Trophoblast cell (in vitro differentiated cells and primary cell): Measurements from ENCODE around the gene HRCT1.

ENCODE experiments used
- DNase-seq, 2 donors: peaks; one replicate each; pipeline ENCODE4 v3.0.0-alpha.2; 2016
- H2AFZ ChIP-seq: 2 replicates; pipeline ENCODE4 v1.6.1; 2013; ENCODE audit warnings: low read length, moderate library complexity, mild to moderate bottlenecking; ENCODE audit not compliant: insufficient read depth, poor library complexity
- H2AK5ac ChIP-seq: 2 replicates; pipeline ENCODE4 v1.6.1; 2013; ENCODE audit warnings: mild to moderate bottlenecking, low read length
- H2BK120ac ChIP-seq: 2 replicates; pipeline ENCODE4 v1.6.1; 2013; ENCODE audit warnings: low read length, mild to moderate bottlenecking, moderate library complexity; ENCODE audit not compliant: insufficient read depth, poor library complexity
- H2BK12ac ChIP-seq: 2 replicates; pipeline ENCODE4 v1.6.1; 2013; ENCODE audit warnings: mild to moderate bottlenecking, low read length, moderate library complexity
- H2BK5ac ChIP-seq: 2 replicates; pipeline ENCODE4 v1.6.1; 2013; ENCODE audit warnings: low read length, low read depth, moderate library complexity, mild to moderate bottlenecking; ENCODE audit not compliant: poor library complexity
- H3K14ac ChIP-seq: 2 replicates; pipeline ENCODE4 v1.6.1; 2013; ENCODE audit warnings: mild to moderate bottlenecking, low read length
- H3K18ac ChIP-seq: 2 replicates; pipeline ENCODE4 v1.6.1; 2013; ENCODE audit warnings: mild to moderate bottlenecking, low read length
- H3K23ac ChIP-seq: 2 replicates; pipeline ENCODE4 v1.6.1; 2013; ENCODE audit warnings: low read length
- H3K27ac ChIP-seq: 2 replicates; pipeline ENCODE4 v1.5.1; 2013; ENCODE audit warnings: low read depth, mild to moderate bottlenecking, inconsistent platforms, low read length, moderate library complexity
- H3K27me3 ChIP-seq: 2 replicates; pipeline ENCODE4 v1.6.1; 2013; ENCODE audit warnings: inconsistent platforms, mild to moderate bottlenecking, low read length, moderate library complexity; ENCODE audit not compliant: insufficient read depth
- H3K36me3 ChIP-seq, 2 experiments: 1 replicate in 1 of 2; 2 replicates in 1 of 2; pipeline ENCODE4 v1.6.1; 2013; ENCODE audit warnings: low read length in 2 of 2, mild to moderate bottlenecking in 2 of 2, moderate library complexity in 1 of 2; ENCODE audit not compliant: insufficient read depth in 2 of 2, control insufficient read depth in 1 of 2
- H3K4ac ChIP-seq: 2 replicates; pipeline ENCODE4 v1.6.1; 2013; ENCODE audit warnings: low read depth, mild to moderate bottlenecking, low read length, moderate library complexity
- H3K4me1 ChIP-seq, 2 experiments: 1 replicate in 1 of 2; 2 replicates in 1 of 2; pipeline ENCODE4 v1.6.1; 2013; ENCODE audit warnings: low read length in 2 of 2, mild to moderate bottlenecking in 2 of 2, moderate library complexity in 1 of 2; ENCODE audit not compliant: insufficient read depth in 2 of 2, control insufficient read depth in 1 of 2
- H3K4me2 ChIP-seq: 2 replicates; pipeline ENCODE4 v1.6.1; 2013; ENCODE audit warnings: inconsistent platforms, mild to moderate bottlenecking, low read length, moderate library complexity
- H3K4me3 ChIP-seq: 2 replicates; pipeline ENCODE4 v1.5.1; 2013; ENCODE audit warnings: mild to moderate bottlenecking, low read depth, low read length, inconsistent platforms
- H3K79me1 ChIP-seq: one replicate; pipeline ENCODE4 v1.6.1; 2013; ENCODE audit warnings: low read length
- H3K79me2 ChIP-seq: 2 replicates; pipeline ENCODE4 v1.6.1; 2013; ENCODE audit warnings: low read length, mild to moderate bottlenecking; ENCODE audit not compliant: control insufficient read depth, insufficient read depth, poor library complexity
- H3K9ac ChIP-seq: 2 replicates; pipeline ENCODE4 v1.6.1; 2013; ENCODE audit warnings: mild to moderate bottlenecking, low read length
- H3K9me3 ChIP-seq: 2 replicates; pipeline ENCODE4 v1.6.1; 2013; ENCODE audit warnings: low read depth, mild to moderate bottlenecking, control low read depth, inconsistent platforms, low read length; ENCODE audit not compliant: insufficient read depth
- H4K12ac ChIP-seq: 2 replicates; pipeline ENCODE4 v1.6.1; 2013; ENCODE audit warnings: low read depth, mild to moderate bottlenecking, low read length, moderate library complexity
- H4K8ac ChIP-seq: 2 replicates; pipeline ENCODE4 v1.6.1; 2013; ENCODE audit warnings: low read depth, mild to moderate bottlenecking, low read length, moderate library complexity
- H4K91ac ChIP-seq: one replicate; pipeline ENCODE4 v1.6.1; 2013; ENCODE audit warnings: low read depth, mild to moderate bottlenecking, low read length, moderate library complexity
- WGBS: extraction: QIAGEN DNeasy Blood & Tissue Kit; methylation state at CpG from one replicate; pipeline ENCODE4 v1.1.7; 2013; ENCODE audit warnings: missing lambda C conversion rate; ENCODE audit not compliant: insufficient read length, insufficient coverage; ENCODE audit errors: extremely low coverage; 5-methylcytosine and 5-hydroxymethylcytosine counted together

HRCT1 gene

DNA sequence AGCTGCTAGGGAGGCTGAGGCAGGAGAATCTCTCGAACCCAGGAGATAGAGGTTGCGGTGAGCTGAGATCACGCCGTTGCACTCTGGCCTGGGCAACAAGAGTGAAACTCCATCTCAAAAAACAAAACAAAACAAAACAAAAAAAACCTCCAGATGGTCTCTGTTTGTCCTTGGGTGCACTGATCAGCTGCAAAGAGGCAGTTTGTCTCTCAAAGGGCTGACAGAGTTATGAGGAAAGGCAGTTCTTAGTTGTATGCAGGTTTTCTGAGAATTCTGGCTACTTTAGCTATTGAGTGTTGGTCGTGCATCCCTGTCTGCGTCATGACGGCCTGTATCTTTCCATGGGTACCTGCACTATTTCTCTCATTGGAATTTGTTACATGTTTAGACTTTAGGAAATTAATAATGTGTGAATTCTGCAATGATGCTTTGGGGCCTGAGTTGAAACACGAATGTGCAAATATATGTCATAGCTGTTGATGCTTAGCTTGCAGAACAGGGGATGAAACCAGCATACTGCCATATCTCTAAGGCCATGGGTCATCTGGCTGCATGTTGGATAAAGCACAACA lies 33.8 kb downstream of the HRCT1 start:
- no peak overlapping the region for H3K9ac ChIP-seq
- no peak overlapping the region for H4K8ac ChIP-seq
- H3K4me2 ChIP-seq = no peak overlapping the region
- no peak overlapping the region for H4K12ac ChIP-seq
- no peaks in the 10 kb centered on the region for H3K4me1 ChIP-seq
- no peak overlapping the region for H2BK12ac ChIP-seq
- H2BK5ac ChIP-seq = no peak overlapping the region
- no peak overlapping the region for H3K4ac ChIP-seq
- H2AK5ac ChIP-seq = no peak overlapping the region
- no peak overlapping the region for H2BK120ac ChIP-seq
- no peak overlapping the region for H3K18ac ChIP-seq
- no peaks in the 10 kb centered on the region for H3K79me1 ChIP-seq
- no peaks in the 10 kb centered on the region for H3K79me2 ChIP-seq
- H3K27ac ChIP-seq = no peak overlapping the region
- no peak overlapping the region for H3K23ac ChIP-seq
- DNase-seq = peak; percentile 79 to 91
- WGBS = no CpG with 5 or more reads among the region's 8 CpGs
- H3K36me3 ChIP-seq = no peaks in the 10 kb centered on the region
- peaks cover 5% of the 10 kb centered on the region for H3K27me3 ChIP-seq
- peaks cover 7% of the 10 kb centered on the region for H3K9me3 ChIP-seq
- H2AFZ ChIP-seq = no peak overlapping the region
- no peak overlapping the region for H3K14ac ChIP-seq
- H4K91ac ChIP-seq = no peak overlapping the region
- H3K4me3 ChIP-seq = no peak overlapping the region

- Histone ChIP-seq H3K14ac (no peak overlapping the region), H4K8ac (no peak overlapping the region), H3K27me3 (peaks cover 5% of the 10 kb centered on the region), H3K79me1 (no peaks in the 10 kb centered on the region), H2BK12ac (no peak overlapping the region), H3K4me1 (peaks cover 3% of the 10 kb centered on the region in 2 experiments), H3K79me2 (no peaks in the 10 kb centered on the region), H3K36me3 (no peaks in the 10 kb centered on the region), H3K18ac (no peak overlapping the region), H3K4me2 (no peak overlapping the region), H4K91ac (no peak overlapping the region), H3K4me3 (no peak overlapping the region), H2AFZ (no peak overlapping the region), H3K4ac (no peak overlapping the region), H2BK120ac (no peak overlapping the region), H3K27ac (no peak overlapping the region), H2BK5ac (no peak overlapping the region), H3K9ac (no peak overlapping the region), H3K9me3 (peaks cover 12% of the 10 kb centered on the region), H4K12ac (no peak overlapping the region), H2AK5ac (no peak overlapping the region), H3K23ac (no peak overlapping the region)
- DNase-seq = peak; percentile 68 to 84
- no CpG with 5 or more reads among the region's 7 CpGs for WGBS
Observed at GRCh38 chr9:35940458-35941407, 34.7 kb downstream of the HRCT1 start.

- Histone ChIP-seq H2BK12ac (no peak overlapping the region), H3K27me3 (peaks cover 5% of the 10 kb centered on the region), H3K4me1 (peaks cover 3% of the 10 kb centered on the region in 2 experiments), H3K23ac (no peak overlapping the region), H3K27ac (no peak overlapping the region), H4K8ac (no peak overlapping the region), H3K9ac (no peak overlapping the region), H3K36me3 (no peaks in the 10 kb centered on the region), H2BK5ac (no peak overlapping the region), H2AK5ac (no peak overlapping the region), H3K14ac (no peak overlapping the region), H3K4ac (no peak overlapping the region), H2AFZ (no peak overlapping the region), H4K91ac (no peak overlapping the region), H2BK120ac (no peak overlapping the region), H3K79me1 (no peaks in the 10 kb centered on the region), H3K9me3 (peaks cover 12% of the 10 kb centered on the region), H3K4me2 (no peak overlapping the region), H3K79me2 (no peaks in the 10 kb centered on the region), H3K18ac (no peak overlapping the region), H3K4me3 (no peak overlapping the region), H4K12ac (no peak overlapping the region)
- no CpG with 5 or more reads among the region's 5 CpGs for WGBS
- peak; percentile 70 to 81 for DNase-seq
Observed at GRCh38 chr9:35942286-35942685, 36.3 kb downstream of the HRCT1 start.

DNA sequence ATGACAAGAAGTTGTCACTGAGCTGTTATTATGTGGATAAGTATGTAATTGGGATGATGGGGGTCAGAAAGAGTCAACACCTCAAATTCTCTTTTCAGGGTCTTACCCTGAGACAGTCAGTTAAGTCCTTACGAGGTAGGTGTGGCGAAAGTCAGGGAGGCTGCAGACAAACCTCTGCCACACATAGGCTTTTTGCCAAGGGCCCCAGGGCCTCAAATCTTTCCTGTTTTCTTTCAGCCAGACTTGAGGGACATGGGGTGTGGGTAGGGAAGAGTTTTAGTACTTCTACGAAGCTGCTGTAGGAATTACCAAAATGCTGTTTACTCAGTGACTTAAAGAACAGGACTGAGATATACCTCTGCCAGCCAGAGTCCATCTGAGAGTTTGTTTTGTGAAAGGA lies 38.2 kb downstream of the HRCT1 start:
- Histone ChIP-seq H3K4me2 (no peak overlapping the region), H3K36me3 (no peaks in the 10 kb centered on the region), H3K18ac (no peak overlapping the region), H3K14ac (no peak overlapping the region), H2BK5ac (no peak overlapping the region), H3K9ac (no peak overlapping the region), H3K23ac (no peak overlapping the region), H3K79me1 (no peaks in the 10 kb centered on the region), H3K4me3 (no peak overlapping the region), H3K27ac (no peak overlapping the region), H2BK12ac (no peak overlapping the region), H3K4ac (no peak overlapping the region), H3K9me3 (peaks cover 10% of the 10 kb centered on the region), H4K8ac (no peak overlapping the region), H3K27me3 (peaks cover 5% of the 10 kb centered on the region), H2BK120ac (no peak overlapping the region), H2AFZ (no peak overlapping the region), H3K4me1 (peaks cover 4 to 8% of the 10 kb centered on the region in 2 experiments), H2AK5ac (no peak overlapping the region), H3K79me2 (no peaks in the 10 kb centered on the region), H4K12ac (no peak overlapping the region), H4K91ac (no peak overlapping the region)
- DNase-seq = no peak
- whole genome bisulfite sequencing = no CpG with 5 or more reads among the region's 3 CpGs
